ENCODE data around the gene PATZ1.
A peak's percentile ranks its signal among the peaks of the same experiment; 100 is the strongest.

Gene PATZ1

DNA sequence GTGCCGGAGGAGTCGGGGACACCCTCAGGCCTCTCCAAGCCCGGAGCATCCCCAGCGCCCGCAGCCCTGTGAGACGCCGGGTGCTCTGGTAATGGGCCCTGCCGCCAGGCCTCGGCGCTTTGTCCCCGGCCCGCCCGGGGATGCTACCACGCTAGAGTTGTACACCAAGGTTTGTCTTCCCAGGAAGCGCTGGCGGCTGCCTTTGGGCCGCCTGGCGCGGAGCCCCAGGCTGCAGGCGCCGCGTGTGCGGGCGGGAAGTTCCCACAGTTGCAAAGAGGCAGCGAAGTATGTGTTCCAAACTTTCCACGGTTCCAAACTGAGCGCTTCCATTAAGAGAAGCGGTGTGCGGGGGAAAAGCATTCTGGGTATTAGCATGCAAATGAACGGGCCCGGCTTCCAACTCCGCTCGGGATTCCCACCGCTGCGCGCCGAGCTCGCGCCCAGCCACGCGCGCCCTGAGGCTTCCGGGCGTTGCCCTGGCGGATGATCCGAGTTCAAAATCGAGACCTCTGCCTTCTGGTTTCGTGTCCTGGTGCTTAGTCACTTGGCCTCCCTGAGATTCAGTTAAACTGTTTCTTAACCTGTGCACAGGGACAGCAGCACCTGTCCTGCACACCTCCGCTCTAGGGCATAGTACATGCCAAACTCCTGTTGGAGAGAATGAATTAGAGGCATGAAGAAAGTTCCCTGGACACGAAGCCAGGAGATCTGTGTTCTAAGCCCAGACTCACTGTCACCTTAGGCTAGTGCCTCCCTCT is 1.3 kb upstream of the PATZ1 start:
- TF ChIP-seq, protein P1, sequence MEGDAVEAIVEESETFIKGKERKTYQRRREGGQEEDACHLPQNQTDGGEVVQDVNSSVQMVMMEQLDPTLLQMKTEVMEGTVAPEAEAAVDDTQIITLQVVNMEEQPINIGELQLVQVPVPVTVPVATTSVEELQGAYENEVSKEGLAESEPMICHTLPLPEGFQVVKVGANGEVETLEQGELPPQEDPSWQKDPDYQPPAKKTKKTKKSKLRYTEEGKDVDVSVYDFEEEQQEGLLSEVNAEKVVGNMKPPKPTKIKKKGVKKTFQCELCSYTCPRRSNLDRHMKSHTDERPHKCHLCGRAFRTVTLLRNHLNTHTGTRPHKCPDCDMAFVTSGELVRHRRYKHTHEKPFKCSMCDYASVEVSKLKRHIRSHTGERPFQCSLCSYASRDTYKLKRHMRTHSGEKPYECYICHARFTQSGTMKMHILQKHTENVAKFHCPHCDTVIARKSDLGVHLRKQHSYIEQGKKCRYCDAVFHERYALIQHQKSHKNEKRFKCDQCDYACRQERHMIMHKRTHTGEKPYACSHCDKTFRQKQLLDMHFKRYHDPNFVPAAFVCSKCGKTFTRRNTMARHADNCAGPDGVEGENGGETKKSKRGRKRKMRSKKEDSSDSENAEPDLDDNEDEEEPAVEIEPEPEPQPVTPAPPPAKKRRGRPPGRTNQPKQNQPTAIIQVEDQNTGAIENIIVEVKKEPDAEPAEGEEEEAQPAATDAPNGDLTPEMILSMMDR (IDR thresholded peaks at IDR 0.05; ENCODE audit: low read depth, low read length), result no peak
- peak overlapping the region; percentile 59 to 66 for H3K4me3 ChIP-seq (replicated peaks in 1 of 2; ENCODE audit: low read depth in 2 of 2, low read length in 2 of 2)

DNA sequence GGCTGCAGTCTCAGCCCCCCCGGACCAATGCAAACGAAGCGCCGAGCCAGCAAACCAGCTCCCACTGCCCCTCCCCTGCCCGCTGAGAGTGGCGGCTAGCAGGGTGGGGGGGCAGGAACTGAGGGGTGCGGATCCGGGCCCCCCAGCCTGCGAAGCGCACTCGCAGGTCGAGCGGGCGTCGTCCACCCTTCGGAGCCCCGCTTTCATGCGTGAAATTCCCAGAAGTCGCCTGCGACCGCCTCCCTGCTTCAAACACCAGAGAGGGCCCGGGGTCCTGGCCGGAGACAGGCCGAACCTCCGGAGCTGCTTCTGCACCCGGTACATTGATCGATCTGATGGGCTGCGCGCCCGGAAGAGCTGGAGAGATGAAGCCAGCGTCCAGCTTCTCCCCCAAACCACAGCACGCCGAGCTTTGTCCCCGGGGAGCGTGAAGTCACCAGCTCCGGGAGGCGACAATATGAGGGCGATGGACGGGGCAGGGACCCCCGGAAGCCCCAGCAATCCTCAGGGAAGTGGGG is 646 bp upstream of the PATZ1 start:
- H3K4me3 ChIP-seq (replicated peaks in 1 of 2; ENCODE audit: low read depth in 2 of 2, low read length in 2 of 2), result peak overlapping the region; percentile 59 to 66
- TF ChIP-seq, protein P1 (IDR thresholded peaks at IDR 0.05; ENCODE audit: low read depth, low read length), result no peak
- DNase-seq (ENCODE audit: low read depth in 2 of 2), result peak; percentile 53 to 57

More for the DNA sequence above, 1.3 kb upstream of the PATZ1 start:
- DNase-seq (ENCODE audit: low read depth in 2 of 2), result peak; percentile 77 to 78

DNA sequence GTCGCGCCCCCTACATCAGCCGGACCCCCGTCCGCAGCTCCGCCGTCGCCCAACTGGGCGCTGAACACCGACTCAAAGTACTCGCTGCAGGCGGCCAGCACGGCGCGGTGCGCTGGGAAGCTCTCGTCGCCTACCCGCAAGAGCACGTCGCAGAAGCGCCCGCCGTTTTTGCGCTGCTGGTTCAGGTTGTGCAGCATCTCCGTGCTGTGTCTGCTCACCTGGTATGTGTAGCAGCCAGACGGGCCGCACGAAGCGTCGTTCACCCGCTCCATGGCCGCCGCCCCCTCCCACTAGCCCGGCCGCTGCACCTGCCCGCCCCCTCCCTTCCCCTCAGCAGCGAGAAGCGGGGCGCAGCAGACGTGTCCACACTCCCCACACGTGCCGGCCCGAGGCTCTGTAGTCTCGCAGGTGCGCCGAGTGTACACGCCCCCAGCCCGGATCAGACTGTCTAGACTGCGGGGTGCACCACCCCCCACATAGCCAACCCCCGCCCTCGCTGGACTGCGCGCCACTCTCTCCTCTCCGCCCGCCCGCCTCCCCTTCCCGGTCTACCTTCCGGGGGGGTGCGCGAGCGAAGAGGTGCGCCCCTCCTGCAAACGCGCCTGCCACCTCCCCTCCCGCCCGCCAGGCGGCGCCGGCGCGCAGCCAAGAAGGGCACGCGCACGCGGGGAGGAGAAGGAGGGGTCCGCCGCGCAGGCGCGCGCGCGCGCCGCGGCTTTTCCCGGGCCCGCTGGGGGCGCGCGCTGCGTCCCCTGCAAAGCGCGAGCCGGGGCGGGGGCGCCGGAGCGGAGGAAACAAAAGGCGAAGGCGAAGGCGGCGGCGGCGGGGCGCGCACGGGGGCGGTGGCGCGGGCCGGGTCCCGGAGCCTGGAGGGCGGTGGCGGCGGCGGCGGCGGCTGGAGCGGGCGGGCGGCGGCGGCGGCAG is 553 bp downstream of the PATZ1 start:
- peak overlapping the region; percentile 66 to 73 for H3K4me3 ChIP-seq (replicated peaks in 1 of 2; ENCODE audit: low read depth in 2 of 2, low read length in 2 of 2)
- peak; percentile 78 to 89 for DNase-seq (ENCODE audit: low read depth in 2 of 2)
- TF ChIP-seq, protein P1 (IDR thresholded peaks at IDR 0.05; ENCODE audit: low read depth, low read length), result peak; percentile 44

DNA sequence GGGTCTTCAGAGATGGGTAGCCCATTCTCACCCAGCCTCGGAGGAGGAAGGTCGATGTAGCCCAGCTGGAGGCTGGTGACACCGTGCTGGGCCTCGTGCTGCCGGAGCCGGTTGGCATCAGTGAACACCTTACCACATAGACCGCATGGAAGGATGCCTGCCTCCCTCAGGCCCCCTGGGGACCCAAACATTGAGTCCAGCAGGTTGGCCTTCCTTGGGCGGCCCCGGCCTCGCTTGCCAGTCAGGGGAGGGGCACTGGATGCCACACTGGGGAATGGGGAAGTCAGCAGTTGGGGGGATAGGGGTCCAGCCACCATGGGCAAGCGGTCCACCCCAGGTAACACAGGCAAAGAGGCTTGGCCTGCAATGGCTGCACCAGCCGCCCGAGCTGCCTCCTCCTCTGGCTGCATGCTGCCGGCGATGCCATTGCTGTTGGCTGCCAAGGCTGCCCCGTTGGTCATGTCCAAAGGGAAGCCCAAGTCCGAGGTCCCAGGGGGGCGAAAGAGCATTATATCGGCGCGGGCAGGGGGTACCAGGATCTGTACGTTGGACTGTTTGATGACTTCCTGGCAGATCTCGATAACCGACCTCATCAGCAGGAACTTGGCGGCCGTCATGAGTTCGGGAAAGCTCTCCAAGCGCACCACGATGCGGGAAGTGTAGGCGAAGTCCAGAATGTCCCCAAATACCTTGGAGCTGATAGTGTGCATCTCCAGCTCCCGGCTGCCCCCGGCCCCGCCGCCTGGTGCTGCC is 1.4 kb downstream of the PATZ1 start:
- TF ChIP-seq, protein P1 (IDR thresholded peaks at IDR 0.05; ENCODE audit: low read depth, low read length), result no peak
- peak; percentile 40 to 54 for DNase-seq (ENCODE audit: low read depth in 2 of 2)
- peak overlapping the region; percentile 66 to 73 for H3K4me3 ChIP-seq (replicated peaks in 1 of 2; ENCODE audit: low read depth in 2 of 2, low read length in 2 of 2)

DNA sequence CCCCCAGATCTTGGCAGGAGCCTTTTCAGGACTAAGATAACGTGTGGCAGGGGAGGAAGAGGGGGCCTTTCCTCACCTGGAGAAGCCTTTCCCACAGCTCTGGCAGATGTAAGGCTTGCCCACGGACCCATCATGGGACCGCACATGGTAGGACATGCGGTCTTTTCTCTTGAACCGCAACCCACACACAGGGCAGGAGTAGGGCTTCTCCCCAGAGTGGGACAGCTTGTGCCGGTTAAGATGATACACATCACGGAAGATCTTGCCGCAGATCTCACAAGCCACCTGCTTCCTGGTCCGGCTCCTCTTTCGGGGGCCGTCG is 1.9 kb downstream of the PATZ1 start:
- no peak for DNase-seq (ENCODE audit: low read depth in 2 of 2)
- H3K4me3 ChIP-seq (replicated peaks in 1 of 2; ENCODE audit: low read depth in 2 of 2, low read length in 2 of 2), result peak overlapping the region; percentile 9 to 18
- TF ChIP-seq, protein P1 (IDR thresholded peaks at IDR 0.05; ENCODE audit: low read depth, low read length), result no peak
